Activated CD4-positive, alpha-beta T cell treated with anti-CD3 and anti-CD28 coated beads for 48 hours (primary cell): ENCODE data around the gene BRI3BP.
"Not testable (repeated sequence)": the region's sequence is repeated elsewhere in the genome, so short reads cannot be mapped to it uniquely, and the experiment has no call there.

Experiments
- DNase-seq: peaks from one replicate; pipeline ENCODE4 v3.0.0-alpha.2; 2020

BRI3BP gene

GRCh38 chr12:124975276-124975675 lies 18.2 kb upstream of the BRI3BP start:
- DNase-seq: no peak

DNA sequence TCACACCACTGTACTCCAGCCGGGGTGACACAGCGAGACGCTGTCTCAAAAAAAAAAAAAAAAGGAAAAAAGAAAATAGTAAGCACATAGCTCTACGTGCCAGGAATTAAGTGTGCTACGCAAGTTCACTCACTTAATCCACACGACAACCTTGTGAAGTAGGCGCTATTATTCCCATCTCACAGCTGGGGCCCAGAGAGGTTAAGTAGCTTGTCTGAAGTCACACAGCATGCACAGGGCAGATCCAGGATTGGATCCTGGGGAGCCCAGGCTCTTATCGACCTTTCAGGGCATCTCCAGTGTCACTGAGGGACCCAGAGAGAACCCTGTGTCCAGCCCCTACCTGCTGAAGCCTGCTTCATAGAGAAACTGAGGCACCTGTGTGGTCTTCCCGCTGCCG lies 16.4 kb upstream of the BRI3BP start:
- DNase-seq: no peak

DNA sequence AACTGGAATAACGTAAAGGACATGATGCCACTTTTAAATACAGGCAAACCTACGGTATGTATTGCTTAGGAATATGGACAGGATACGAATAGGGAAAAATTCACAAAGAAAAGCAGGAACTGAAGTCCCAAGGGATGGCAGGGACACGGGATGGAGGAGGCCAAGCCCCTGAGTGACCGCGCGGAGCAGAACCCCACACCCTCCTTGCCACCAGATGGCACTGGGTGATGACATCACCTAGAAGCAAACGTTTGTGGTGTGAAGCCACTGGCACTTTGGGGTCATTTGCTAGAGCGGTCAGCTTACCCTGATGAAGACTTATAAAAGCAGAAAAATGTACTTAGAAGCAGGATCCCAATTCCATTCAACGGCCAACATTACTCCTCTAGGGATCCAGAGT lies 13.9 kb upstream of the BRI3BP start:
- no peak for DNase-seq

GRCh38 chr12:124980098-124980892 lies 13.2 kb upstream of the BRI3BP start:
- DNase-seq: no peak

DNA sequence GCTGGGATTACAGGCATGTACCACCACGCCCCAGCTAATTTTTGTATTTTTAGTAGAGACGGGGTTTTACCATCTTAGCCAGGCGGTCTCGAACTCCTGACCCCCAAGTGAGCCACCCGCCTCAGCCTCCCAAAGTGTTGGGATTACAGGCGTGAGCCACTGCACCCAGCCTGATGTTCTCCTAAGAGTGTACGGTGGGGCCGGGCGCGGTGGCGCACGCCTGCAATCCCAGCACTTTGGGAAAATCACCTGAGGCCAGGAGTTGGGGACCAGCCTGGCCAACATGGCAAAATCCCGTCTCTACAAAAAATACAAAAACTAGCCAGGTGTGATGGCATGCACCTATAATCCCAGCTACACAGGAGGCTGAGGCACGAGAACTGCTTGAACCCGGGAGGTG lies 6.6 kb upstream of the BRI3BP start:
- DNase-seq: not testable (repeated sequence)

- DNase-seq: peak; percentile 91
These were observed 395 bp upstream of the BRI3BP start for GRCh38 chr12:124992874-124993625.

DNA sequence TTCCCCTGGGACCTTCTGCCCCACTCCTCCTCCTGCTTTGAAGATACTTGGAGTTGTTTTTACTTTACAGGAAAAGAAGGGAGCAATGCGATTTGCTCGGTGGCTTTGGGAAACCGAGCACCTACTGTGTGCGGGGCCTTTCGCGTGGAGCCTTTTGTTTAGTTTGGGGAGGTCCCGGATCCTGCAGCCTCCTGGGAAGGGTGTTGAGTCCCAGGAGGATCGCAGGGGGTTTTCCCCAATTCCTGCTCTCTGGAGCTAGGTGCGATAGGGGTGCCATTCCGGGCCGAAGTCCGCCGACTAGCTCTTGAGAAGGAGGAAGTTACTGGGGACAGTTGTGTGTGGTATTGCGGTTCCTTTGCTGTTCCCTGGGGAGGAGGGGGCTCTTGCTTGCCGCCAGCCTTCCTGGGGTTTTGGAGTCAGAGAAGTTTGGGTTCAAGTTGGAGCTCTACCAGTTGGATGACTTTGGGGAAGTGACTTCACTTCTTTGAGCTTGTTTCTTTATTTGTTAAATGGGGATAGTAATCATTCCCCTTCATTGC lies 1.1 kb downstream of the BRI3BP start:
- DNase-seq: peak; percentile 24

DNA sequence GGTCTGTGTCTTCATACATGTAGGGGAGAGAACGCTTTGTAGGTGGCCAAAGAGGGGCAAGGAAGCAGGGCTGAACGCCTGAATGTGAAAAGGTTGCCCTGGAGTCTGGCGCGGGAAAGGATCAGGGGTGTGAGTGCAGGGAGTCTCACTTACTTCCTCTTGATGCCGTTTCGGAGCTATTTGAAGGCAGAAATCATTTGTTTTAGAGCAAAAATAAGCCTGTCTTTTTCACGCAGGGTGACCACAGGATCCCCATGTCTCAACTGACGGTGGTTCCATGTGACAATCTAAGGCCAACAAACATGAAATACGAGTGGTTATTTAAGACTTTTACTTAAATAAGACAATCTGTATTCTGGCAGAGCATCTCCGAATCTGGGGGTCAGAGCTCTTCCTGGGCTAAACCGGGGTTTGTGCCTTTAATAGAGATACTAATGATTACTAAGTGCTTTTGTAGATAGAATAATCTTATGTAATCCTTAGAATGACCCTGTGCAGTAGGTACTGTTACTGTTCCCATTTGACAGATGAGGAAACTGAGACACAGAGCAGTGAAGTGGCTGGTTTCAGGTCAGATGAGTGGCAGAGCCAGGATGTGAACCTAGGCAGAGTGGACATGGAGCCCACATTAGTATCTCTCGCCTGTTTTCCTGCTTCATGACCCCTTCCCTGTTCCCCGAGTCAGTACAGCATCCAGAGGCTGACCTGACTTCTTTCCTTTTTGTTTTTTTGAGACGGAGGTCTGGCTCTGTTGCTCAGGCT lies 1.9 kb downstream of the BRI3BP start:
- no peak for DNase-seq

- DNase-seq: no peak
These were observed 5.3 kb downstream of the BRI3BP start for GRCh38 chr12:124998705-124999104.

DNA sequence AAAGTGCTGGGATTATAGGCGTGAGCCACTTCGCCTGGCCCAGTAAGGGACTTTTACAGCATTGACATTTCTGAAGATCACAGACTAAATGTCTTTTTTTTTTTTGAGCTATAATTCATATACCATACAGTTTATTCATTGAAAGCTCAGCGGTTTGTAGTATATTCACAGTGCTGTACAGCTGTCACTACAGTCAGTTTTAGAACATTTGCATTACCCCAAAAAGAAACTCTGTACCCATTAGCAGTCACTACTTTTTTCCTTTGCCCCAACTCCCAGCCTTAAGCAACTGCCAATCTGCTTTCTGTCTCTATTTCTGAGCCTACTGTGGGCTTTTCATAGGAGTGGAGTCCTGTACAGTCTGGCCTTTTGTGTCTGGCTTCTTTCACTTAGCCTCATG lies 8.2 kb downstream of the BRI3BP start:
- DNase-seq: no peak

- DNase-seq: no peak
These were observed 9.6 kb downstream of the BRI3BP start for GRCh38 chr12:125003021-125003420.

- no peak for DNase-seq
These were observed 11.2 kb downstream of the BRI3BP start for GRCh38 chr12:125004621-125005020.

GRCh38 chr12:125005652-125006051 lies 12.2 kb downstream of the BRI3BP start:
- DNase-seq: no peak

- no peak for DNase-seq
These were observed 12.9 kb downstream of the BRI3BP start for GRCh38 chr12:125006365-125006764.

GRCh38 chr12:125013816-125014442 lies 20.5 kb downstream of the BRI3BP start:
- no peak for DNase-seq

DNA sequence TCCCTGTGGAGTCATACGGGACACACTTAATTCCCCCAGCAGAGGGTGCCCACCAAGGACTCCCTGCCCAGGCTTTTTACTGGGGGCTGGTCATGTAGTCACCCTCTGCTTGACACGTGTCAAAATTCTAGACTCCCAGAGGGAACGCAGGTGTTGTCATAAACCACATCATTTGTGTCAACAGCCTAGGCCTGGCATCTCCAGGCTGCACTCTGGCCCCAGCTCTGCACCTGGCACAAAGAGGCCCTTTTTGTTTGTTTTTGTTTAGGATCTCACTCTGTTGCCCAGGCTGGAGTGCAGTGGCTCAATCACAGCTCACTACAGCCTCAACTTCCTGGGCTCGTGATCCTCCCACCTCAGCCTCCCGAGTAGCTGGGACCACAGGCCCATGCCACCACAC lies 21.1 kb downstream of the BRI3BP start:
- no peak for DNase-seq

- no peak for DNase-seq
These were observed 22.4 kb downstream of the BRI3BP start for GRCh38 chr12:125015680-125016310.

- DNase-seq: no peak
These were observed 24.4 kb downstream of the BRI3BP start for GRCh38 chr12:125017801-125018200.

DNA sequence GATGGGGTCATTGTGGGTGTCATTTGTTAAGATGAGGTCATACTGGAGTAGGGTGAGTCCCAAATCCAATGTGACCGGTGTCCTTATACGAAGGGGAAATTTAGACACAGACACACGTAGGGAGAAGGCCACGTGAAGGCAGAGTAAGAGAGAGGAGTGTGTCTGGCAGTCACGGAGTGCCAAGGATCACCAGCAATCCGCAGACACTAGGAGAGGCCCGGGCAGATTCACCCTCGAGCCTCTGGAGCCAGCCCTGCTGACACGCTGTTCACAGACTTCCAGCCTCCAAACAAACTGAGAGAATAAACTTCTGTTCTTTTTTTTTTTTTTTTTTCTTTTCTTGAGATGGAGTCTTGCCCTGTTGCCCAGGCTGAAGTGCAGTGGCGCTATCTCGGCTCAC lies 24.9 kb downstream of the BRI3BP start:
- no peak for DNase-seq

- no peak for DNase-seq
These were observed 27.7 kb downstream of the BRI3BP start for GRCh38 chr12:125021096-125021495.

GRCh38 chr12:125021771-125022170 lies 28.3 kb downstream of the BRI3BP start:
- no peak for DNase-seq

GRCh38 chr12:125023065-125023464 lies 29.6 kb downstream of the BRI3BP start:
- no peak for DNase-seq
